ENCODE results near the gene CADPS2.
"Not testable (repeated sequence)": the region's sequence is repeated elsewhere in the genome, so short reads cannot be mapped to it uniquely, and the experiment has no call there.

Gene CADPS2

DNA sequence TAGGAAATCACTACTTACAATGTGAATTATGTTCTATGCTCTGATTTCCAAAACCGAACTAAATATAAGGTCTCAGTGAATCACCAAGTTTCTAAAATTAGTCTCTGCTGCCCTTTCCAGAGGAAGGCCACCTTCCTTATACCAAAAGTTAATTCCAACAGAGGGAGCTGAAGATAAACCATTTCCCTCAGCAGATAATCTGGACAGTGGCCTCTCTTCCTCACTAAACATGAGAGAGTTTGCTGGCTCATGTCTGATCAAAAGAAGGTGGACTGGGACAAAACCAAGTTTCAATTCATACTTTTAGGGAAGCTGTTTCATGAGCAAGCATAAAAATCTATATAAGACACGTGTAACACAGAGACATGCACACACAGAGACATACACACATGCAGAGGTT is 588.1 kb downstream of the CADPS2 start:
- no peaks in the 10 kb centered on the region for H3K36me3 ChIP-seq (ENCODE audit: control insufficient read depth, insufficient read depth, low read length)
- no peak overlapping the region for H3K27ac ChIP-seq (ENCODE audit: low read length)
- no peak for DNase-seq (ENCODE audit: low read depth, low spot score)
- H3K27me3 ChIP-seq (ENCODE audit: control insufficient read depth, insufficient read depth, low read length), result peaks cover 43% of the 10 kb centered on the region
- H3K9me3 ChIP-seq (ENCODE audit: control insufficient read depth, insufficient read depth, low read length), result no peaks in the 10 kb centered on the region
- H3K4me3 ChIP-seq (ENCODE audit: low read length), result no peak overlapping the region
- H3K4me1 ChIP-seq (ENCODE audit: control insufficient read depth, insufficient read depth, low read length), result peaks cover 3% of the 10 kb centered on the region; the same call in 1 of the 2 replicates
- no CpG with 5 or more reads among the region's 2 CpGs for WGBS (ENCODE audit: insufficient coverage, insufficient read length)

DNA sequence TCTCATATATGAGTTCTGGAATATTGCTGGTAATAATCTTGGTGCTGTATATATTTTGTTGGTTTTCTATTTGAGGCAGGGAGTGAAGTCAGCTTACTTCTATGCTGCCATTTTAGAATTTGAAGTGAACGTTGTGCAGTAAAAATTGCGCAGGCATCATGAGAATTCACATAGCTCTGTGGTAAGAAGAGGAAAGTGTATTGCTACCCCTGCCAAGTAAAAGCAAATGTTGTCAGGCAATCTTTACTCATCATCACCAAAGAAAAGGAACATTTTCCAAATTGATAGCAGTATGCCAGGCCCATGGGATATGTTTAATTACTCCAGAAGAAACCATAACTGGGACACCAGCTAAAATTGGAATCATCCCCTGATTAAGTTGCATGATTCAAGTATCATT is 595.1 kb downstream of the CADPS2 start:
- no peaks in the 10 kb centered on the region for H3K27me3 ChIP-seq (ENCODE audit: control insufficient read depth, insufficient read depth, low read length)
- no peak overlapping the region for H3K4me3 ChIP-seq (ENCODE audit: low read length)
- no peaks in the 10 kb centered on the region for H3K36me3 ChIP-seq (ENCODE audit: control insufficient read depth, insufficient read depth, low read length)
- H3K27ac ChIP-seq (ENCODE audit: low read length), result no peak overlapping the region
- H3K9me3 ChIP-seq (ENCODE audit: control insufficient read depth, insufficient read depth, low read length), result no peaks in the 10 kb centered on the region
- WGBS (ENCODE audit: insufficient coverage, insufficient read length), result no CpG with 5 or more reads among the region's 2 CpGs
- no peak for DNase-seq (ENCODE audit: low read depth, low spot score)
- no peaks in the 10 kb centered on the region for H3K4me1 ChIP-seq (ENCODE audit: control insufficient read depth, insufficient read depth, low read length)

DNA sequence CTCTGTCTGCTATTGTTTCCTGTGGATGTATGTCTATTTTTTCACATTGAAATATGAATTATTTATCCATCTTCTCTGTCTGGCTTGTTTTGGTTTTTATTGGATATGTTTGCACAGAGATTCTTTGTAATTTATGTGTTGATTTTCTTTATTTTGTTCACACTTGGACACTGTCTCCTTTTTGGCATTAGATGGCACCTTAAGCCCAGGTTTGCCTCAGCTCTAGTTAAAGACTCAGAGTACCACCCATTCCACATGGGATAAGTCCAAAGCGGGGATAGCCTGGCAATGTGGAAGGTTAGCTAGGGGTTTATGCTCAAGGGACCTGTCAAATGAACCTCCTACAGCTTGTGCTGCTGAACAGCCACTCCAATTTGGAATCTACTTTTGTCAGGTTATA is 595.8 kb downstream of the CADPS2 start:
- Histone ChIP-seq H3K27me3 (ENCODE audit: control insufficient read depth, insufficient read depth, low read length) (no peaks in the 10 kb centered on the region), H3K4me3 (ENCODE audit: low read length) (no peak overlapping the region), H3K36me3 (ENCODE audit: control insufficient read depth, insufficient read depth, low read length) (no peaks in the 10 kb centered on the region), H3K27ac (ENCODE audit: low read length) (no peak overlapping the region), H3K9me3 (ENCODE audit: control insufficient read depth, insufficient read depth, low read length) (no peaks in the 10 kb centered on the region), H3K4me1 (ENCODE audit: control insufficient read depth, insufficient read depth, low read length) (no peaks in the 10 kb centered on the region)
- DNase-seq (ENCODE audit: low read depth, low spot score), result no peak
- WGBS (ENCODE audit: insufficient coverage, insufficient read length), result no CpG with 5 or more reads among the region's 1 CpG

DNA sequence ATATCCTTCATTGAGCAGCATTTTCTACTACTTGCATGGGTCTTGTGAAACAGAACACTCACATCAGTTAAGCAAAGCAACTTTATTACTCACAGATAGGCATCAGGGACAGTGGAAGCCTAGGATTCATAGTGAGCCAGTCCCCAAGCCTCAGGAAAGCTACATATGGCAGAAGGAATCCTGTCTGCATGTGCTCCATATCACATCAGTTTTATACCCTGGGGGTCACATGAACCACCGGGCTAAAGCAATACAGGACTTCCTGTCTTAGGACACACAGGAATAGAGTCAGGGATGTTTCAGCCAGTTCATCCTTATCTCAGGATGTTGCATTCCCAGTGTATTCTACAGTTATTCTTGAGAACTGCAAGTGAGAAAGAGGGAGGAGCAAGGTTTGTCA is 596.8 kb downstream of the CADPS2 start:
- Histone ChIP-seq H3K9me3 (ENCODE audit: control insufficient read depth, insufficient read depth, low read length) (no peaks in the 10 kb centered on the region), H3K27ac (ENCODE audit: low read length) (no peak overlapping the region), H3K27me3 (ENCODE audit: control insufficient read depth, insufficient read depth, low read length) (no peaks in the 10 kb centered on the region), H3K36me3 (ENCODE audit: control insufficient read depth, insufficient read depth, low read length) (no peaks in the 10 kb centered on the region), H3K4me3 (ENCODE audit: low read length) (no peak overlapping the region), H3K4me1 (ENCODE audit: control insufficient read depth, insufficient read depth, low read length) (no peaks in the 10 kb centered on the region)
- DNase-seq (ENCODE audit: low read depth, low spot score), result no peak
- no CpG with 5 or more reads among the region's 1 CpG for WGBS (ENCODE audit: insufficient coverage, insufficient read length)

DNA sequence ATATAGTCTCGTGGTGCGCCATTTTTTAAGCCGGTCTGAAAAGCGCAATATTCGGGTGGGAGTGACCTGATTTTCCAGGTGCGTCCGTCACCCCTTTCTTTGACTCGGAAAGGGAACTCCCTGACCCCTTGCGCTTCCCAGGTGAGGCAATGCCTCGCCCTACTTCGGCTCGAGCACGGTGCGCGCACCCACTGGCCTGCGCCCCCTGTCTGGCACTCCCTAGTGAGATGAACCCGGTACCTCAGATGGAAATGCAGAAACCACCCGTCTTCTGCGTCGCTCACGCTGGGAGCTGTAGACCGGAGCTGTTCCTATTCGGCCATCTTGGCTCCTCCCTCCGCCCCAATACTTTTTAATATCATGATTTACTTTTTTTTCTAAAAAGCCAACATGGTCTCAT is 601.7 kb downstream of the CADPS2 start:
- WGBS (ENCODE audit: insufficient coverage, insufficient read length), result no CpG with 5 or more reads among the region's 24 CpGs
- not testable (repeated sequence) for H3K27ac ChIP-seq (ENCODE audit: low read length); DNase-seq (ENCODE audit: low read depth, low spot score); H3K36me3 ChIP-seq (ENCODE audit: control insufficient read depth, insufficient read depth, low read length); H3K9me3 ChIP-seq (ENCODE audit: control insufficient read depth, insufficient read depth, low read length); H3K27me3 ChIP-seq (ENCODE audit: control insufficient read depth, insufficient read depth, low read length); H3K4me3 ChIP-seq (ENCODE audit: low read length); H3K4me1 ChIP-seq (ENCODE audit: control insufficient read depth, insufficient read depth, low read length)

DNA sequence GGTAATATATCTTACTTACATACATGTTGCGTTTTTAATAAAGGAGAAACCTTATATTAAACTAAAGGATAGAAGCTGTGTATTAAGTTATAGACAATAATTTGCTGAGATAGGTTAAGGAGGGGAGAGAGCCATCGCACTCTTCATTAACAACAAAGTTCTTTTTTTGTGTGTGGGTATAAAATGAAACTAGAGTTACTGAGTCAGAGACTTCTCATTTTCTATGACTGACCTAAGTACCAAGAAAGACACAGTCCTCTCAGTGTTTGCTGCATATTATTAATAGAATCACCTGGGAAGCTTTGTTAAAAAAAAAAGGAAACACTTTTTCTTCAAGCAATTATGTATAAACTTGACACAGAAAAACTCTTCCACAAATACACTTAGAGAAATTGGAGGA is 613.1 kb downstream of the CADPS2 start:
- WGBS (ENCODE audit: insufficient coverage, insufficient read length), result no CpG with 5 or more reads among the region's 2 CpGs
- H3K36me3 ChIP-seq (ENCODE audit: control insufficient read depth, insufficient read depth, low read length), result no peaks in the 10 kb centered on the region
- H3K27me3 ChIP-seq (ENCODE audit: control insufficient read depth, insufficient read depth, low read length), result no peaks in the 10 kb centered on the region
- no peak overlapping the region for H3K4me3 ChIP-seq (ENCODE audit: low read length)
- H3K9me3 ChIP-seq (ENCODE audit: control insufficient read depth, insufficient read depth, low read length), result no peaks in the 10 kb centered on the region
- no peak for DNase-seq (ENCODE audit: low read depth, low spot score)
- no peak overlapping the region for H3K27ac ChIP-seq (ENCODE audit: low read length)
- H3K4me1 ChIP-seq (ENCODE audit: control insufficient read depth, insufficient read depth, low read length), result peaks cover 3% of the 10 kb centered on the region; the same call in 1 of the 2 replicates

DNA sequence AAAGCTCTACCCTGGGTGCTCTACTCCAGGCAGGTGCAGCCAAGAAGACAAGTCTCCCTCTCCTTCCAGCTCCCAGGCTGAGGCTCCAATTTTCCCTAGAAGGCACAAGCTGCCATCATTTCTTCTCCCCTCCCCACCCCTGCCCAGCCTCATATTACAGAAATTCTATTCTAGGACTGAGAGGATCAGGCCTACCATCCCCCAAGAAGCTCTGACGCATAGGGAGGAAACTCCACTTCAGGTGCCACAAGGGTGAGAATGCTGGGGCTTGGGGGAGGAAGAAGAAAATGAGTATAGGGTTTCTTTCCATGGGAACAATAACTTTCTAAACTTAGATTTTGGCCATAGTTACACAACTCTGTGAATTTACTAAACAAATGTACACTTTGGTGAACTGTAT is 617.0 kb downstream of the CADPS2 start:
- no CpG with 5 or more reads among the region's 1 CpG for WGBS (ENCODE audit: insufficient coverage, insufficient read length)
- peaks cover 3% of the 10 kb centered on the region; the same call in 1 of the 2 replicates for H3K4me1 ChIP-seq (ENCODE audit: control insufficient read depth, insufficient read depth, low read length)

More for the DNA sequence above, 617.0 kb downstream of the CADPS2 start:
- no peaks in the 10 kb centered on the region for H3K27me3 ChIP-seq (ENCODE audit: control insufficient read depth, insufficient read depth, low read length)
- no peak overlapping the region for H3K4me3 ChIP-seq (ENCODE audit: low read length)
- no peaks in the 10 kb centered on the region for H3K9me3 ChIP-seq (ENCODE audit: control insufficient read depth, insufficient read depth, low read length)
- no peak overlapping the region for H3K27ac ChIP-seq (ENCODE audit: low read length)
- no peak for DNase-seq (ENCODE audit: low read depth, low spot score)
- no peaks in the 10 kb centered on the region for H3K36me3 ChIP-seq (ENCODE audit: control insufficient read depth, insufficient read depth, low read length)

All from iPS DF 6.9 (cell line).